Choroid plexus epithelial cell (primary cell): ENCODE results near the gene AP1G1.
A peak's percentile ranks its signal among the peaks of the same experiment; 100 is the strongest.

Experiments
- DNase-seq: peaks from one replicate; pipeline ENCODE4 v3.0.0-alpha.2; 2010; ENCODE audit warnings: low read depth
- H3K4me3 ChIP-seq: 2 replicates; pipeline ENCODE4 v1.5.1; 2011; ENCODE audit warnings: low read depth, mild to moderate bottlenecking, control low read depth, low read length, moderate library complexity
- CTCF ChIP-seq: conservative IDR thresholded peaks from 2 replicates; pipeline ENCODE4 v1.5.1; 2011; ENCODE audit warnings: low read depth, mild to moderate bottlenecking, control low read depth, inconsistent platforms, low read length, moderate library complexity

AP1G1 gene

GRCh38 chr16:71722801-71723536 lies 85.7 kb downstream of the AP1G1 start:
- H3K4me3 ChIP-seq, result peak overlapping the region; percentile 82
- TF ChIP-seq CTCF, result no peak
- DNase-seq, result peak; percentile 56

GRCh38 chr16:71721066-71721740 lies 87.4 kb downstream of the AP1G1 start:
- DNase-seq, result no peak
- H3K4me3 ChIP-seq, result no peak overlapping the region
- TF ChIP-seq CTCF, result no peak

GRCh38 chr16:71712501-71712900 lies 96.1 kb downstream of the AP1G1 start:
- DNase-seq, result no peak
- no peak for TF ChIP-seq CTCF
- H3K4me3 ChIP-seq, result no peak overlapping the region

GRCh38 chr16:71711789-71712188 lies 96.8 kb downstream of the AP1G1 start:
- DNase-seq, result no peak
- TF ChIP-seq CTCF, result no peak
- no peak overlapping the region for H3K4me3 ChIP-seq

- no peak overlapping the region for H3K4me3 ChIP-seq
- TF ChIP-seq CTCF, result no peak
- peak; percentile 37 for DNase-seq
Observed at GRCh38 chr16:71709229-71709781, 99.3 kb downstream of the AP1G1 start.

- no peak overlapping the region for H3K4me3 ChIP-seq
- no peak for DNase-seq
- TF ChIP-seq CTCF, result no peak
Observed at GRCh38 chr16:71708696-71709095, 99.9 kb downstream of the AP1G1 start.
